ENCODE data around the gene CFAP410. TPM values are rescaled to one million over a fixed set of nuclear protein-coding genes. Genes with fewer than 3 reads are reported as not detected.
A peak's percentile ranks its signal among the peaks of the same experiment; 100 is the strongest.
"Not testable (repeated sequence)": the region's sequence is repeated elsewhere in the genome, so short reads cannot be mapped to it uniquely, and the experiment has no call there.

The CFAP410 gene
- total RNA-seq, 6 donors from 2014 or later, result 34.4 to 85.9 (median 48.4) TPM

- no peaks in the 10 kb centered on the region for H3K36me3 ChIP-seq
- peaks cover 6 to 20% (median 14%) of the 10 kb centered on the region in 4 donors for H3K4me1 ChIP-seq
- no peaks in the 10 kb centered on the region for H3K9me3 ChIP-seq
- TF ChIP-seq POLR2A (IDR thresholded peaks at IDR 0.05) (no peak), POLR2AphosphoS5 (IDR thresholded peaks at IDR 0.05) (no peak), EP300 (IDR thresholded peaks at IDR 0.05) (no peak)
- TF ChIP-seq, protein P1, sequence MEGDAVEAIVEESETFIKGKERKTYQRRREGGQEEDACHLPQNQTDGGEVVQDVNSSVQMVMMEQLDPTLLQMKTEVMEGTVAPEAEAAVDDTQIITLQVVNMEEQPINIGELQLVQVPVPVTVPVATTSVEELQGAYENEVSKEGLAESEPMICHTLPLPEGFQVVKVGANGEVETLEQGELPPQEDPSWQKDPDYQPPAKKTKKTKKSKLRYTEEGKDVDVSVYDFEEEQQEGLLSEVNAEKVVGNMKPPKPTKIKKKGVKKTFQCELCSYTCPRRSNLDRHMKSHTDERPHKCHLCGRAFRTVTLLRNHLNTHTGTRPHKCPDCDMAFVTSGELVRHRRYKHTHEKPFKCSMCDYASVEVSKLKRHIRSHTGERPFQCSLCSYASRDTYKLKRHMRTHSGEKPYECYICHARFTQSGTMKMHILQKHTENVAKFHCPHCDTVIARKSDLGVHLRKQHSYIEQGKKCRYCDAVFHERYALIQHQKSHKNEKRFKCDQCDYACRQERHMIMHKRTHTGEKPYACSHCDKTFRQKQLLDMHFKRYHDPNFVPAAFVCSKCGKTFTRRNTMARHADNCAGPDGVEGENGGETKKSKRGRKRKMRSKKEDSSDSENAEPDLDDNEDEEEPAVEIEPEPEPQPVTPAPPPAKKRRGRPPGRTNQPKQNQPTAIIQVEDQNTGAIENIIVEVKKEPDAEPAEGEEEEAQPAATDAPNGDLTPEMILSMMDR (IDR thresholded peaks at IDR 0.05), result no peak
- H3K27me3 ChIP-seq, result peaks cover 0 to 4% (median 2%) of the 10 kb centered on the region in 4 donors
- no peak for ATAC-seq (ENCODE audit: low FRiP score in 2 of 2)
- H3K4me3 ChIP-seq, result no peak overlapping the region
- WGBS, 2 donors, result 74 to 82% methylated on average over 15 to 17 of the region's 17 CpGs
- peak in 1 of 2 donors; percentile 65 for DNase-seq
- no peak overlapping the region for H3K27ac ChIP-seq
Observed at GRCh38 chr21:44344541-44345183, 5.5 kb upstream of the CFAP410 start.

DNA sequence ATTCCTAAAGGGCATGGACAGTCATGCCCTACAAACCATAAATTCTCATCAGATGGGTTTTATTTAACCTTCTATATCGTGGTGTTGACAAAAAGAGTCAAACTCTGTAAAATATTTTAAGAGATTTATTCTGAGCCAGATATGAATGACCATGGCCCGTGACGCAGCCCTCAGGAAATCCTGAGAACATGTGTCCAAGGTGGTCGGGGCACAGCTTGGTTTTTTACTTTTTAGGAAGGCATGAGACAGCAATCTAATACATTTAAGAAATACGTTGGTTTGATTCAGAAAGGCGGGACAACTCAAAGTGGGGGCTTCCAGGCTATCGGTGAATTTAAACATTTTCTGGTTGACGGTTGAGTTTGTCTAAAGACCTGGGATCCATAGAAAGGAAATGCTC is 3.8 kb upstream of the CFAP410 start:
- DNase-seq; H3K9me3 ChIP-seq; H3K36me3 ChIP-seq; H3K27me3 ChIP-seq; H3K27ac ChIP-seq; H3K4me3 ChIP-seq; ATAC-seq (ENCODE audit: low FRiP score in 2 of 2): not testable (repeated sequence)
- 76 to 77% methylated on average over 8 of the region's 8 CpGs for WGBS, 2 donors
- peaks cover 9 to 21% (median 14%) of the 10 kb centered on the region in 4 donors for H3K4me1 ChIP-seq

DNA sequence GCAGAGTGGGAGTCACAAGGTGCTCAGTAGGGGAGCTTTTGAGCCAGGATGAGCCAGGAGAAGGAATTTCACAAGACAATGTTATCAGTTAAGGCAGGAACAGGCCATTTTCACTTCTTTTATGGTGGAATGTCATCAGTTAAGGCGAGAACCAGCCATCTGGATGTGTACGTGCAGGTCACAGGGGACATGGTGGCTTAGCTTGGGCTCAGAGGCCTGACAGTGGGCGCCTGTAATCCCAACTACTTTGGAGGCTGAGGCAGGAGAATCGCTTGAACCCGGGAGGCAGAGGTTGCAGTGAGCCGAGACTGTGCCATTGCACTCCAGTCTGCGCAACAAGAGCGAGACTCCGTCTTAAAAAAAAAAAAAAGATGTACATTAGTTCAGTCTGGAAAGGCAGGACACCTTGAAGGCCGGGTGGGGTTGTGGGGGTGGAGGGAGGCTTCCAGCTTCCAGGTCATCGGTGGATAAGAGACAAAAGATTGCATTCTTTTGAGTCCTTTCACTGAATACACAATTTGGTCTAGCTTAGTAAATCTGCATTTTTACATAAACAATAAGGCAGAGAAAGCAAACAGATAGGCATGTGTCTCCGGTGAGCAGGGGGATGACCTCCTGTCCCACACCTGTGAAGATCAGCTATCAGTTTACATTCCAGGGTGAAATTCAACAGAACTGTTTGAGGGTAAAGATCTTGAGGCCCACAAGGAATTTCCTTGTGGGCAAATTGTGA is 2.7 kb upstream of the CFAP410 start:
- H3K9me3 ChIP-seq; H3K27ac ChIP-seq; H3K27me3 ChIP-seq; H3K36me3 ChIP-seq; DNase-seq; H3K4me3 ChIP-seq; ATAC-seq (ENCODE audit: low FRiP score in 2 of 2): not testable (repeated sequence)
- H3K4me1 ChIP-seq, result peaks cover 8 to 21% (median 13%) of the 10 kb centered on the region in 4 donors
- WGBS, 2 donors, result 68 to 81% methylated on average over 12 of the region's 12 CpGs

DNA sequence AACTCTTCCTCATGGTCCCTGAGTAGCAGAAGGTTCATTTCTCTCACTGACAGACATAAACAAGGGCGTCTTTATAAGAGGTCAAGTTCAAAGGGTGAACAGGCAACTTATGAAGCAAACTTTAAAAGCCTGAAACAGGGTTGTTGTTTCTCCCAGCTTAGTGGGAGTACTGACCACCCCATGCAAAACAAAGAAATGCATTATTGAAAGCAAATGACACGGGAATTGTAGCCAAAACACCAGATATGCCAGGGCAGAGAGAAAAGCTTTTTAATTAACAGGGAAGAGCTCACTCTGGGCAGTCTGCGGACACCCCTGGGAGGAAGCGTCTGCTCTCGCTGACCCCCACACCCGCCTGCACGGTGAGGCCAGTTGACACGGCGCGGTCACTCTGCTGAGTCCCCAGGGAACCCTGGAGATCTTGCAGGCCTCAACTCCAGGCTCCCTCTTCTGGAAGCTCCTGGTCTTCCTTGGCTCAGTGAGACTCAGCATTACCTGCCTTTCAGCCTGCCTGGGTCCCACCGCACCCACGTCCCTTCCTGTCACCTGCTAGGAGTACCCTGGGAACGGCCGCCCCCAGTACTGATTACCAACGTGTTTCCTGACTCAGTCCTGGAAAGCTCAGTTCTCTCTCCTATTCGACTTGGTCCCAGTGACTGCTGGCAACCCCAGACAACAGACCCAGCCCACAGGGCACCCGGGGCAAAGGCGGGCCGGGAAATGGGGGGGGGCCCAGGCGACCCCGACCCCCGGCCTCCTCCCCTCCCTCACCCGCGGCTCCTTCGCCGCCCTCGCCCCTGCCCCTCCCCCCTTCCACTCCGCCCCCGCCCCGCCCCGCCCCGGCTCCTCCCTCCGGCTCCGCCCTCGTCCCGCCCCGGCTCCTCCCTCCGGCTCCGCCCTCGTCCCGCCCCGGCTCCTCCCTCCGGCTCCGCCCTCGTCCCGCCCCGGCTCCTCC is 972 bp downstream of the CFAP410 start:
- WGBS, 2 donors, result 12 to 46% methylated on average over 6 to 17 of the region's 47 CpGs
- peak overlapping the region; percentile 54 to 98 (median 96) for H3K27ac ChIP-seq
- peak; percentile 45 to 50 for ATAC-seq (ENCODE audit: low FRiP score in 2 of 2)

DNA sequence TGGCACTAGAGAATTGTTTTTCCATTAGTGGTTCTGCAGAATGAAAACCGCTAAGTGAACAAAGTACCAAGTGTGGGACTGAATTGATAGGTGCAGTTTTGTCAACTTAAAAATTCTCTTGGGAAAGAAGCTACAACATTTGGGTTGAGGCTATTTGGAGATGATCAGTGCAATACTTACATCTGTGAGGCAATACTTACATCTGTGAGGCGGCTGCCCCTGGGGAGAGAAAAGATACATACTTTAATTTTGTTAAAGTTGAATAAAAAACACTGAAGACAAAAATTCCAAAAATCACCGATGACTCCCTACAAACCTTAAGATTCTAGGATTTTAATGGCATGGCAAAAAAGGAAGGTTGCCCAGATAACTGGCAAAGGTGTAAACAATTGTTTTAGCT is 1.7 kb downstream of the CFAP410 start:
- no peaks in the 10 kb centered on the region for H3K27me3 ChIP-seq
- ATAC-seq (ENCODE audit: low FRiP score in 2 of 2) (no peak), DNase-seq (no peak)
- TF ChIP-seq, protein P1 (IDR thresholded peaks at IDR 0.05), result no peak
- TF ChIP-seq POLR2AphosphoS5 (IDR thresholded peaks at IDR 0.05), result no peak
- no peak for TF ChIP-seq POLR2A (IDR thresholded peaks at IDR 0.05)
- no peak for TF ChIP-seq EP300 (IDR thresholded peaks at IDR 0.05)
- 86 to 87% methylated on average over 3 of the region's 3 CpGs for WGBS, 2 donors
- H3K9me3 ChIP-seq, result no peaks in the 10 kb centered on the region
- H3K36me3 ChIP-seq, result peaks cover 0 to 22% (median 11%) of the 10 kb centered on the region in 4 donors
- H3K4me3 ChIP-seq, result no peak overlapping the region
- peaks cover 8 to 21% (median 13%) of the 10 kb centered on the region in 4 donors for H3K4me1 ChIP-seq
- H3K27ac ChIP-seq, result peak overlapping the region in 2 of 4 donors; percentile 54 to 95

More for the DNA sequence above, 972 bp downstream of the CFAP410 start:
- Histone ChIP-seq H3K4me1 (peaks cover 8 to 21% (median 13%) of the 10 kb centered on the region in 4 donors), H3K9me3 (no peaks in the 10 kb centered on the region), H3K4me3 (peak overlapping the region; percentile 31 to 87 (median 62)), H3K27me3 (no peaks in the 10 kb centered on the region), H3K36me3 (peaks cover 0 to 19% (median 9%) of the 10 kb centered on the region in 4 donors)
- no peak for TF ChIP-seq POLR2A (IDR thresholded peaks at IDR 0.05)
- peak; percentile 14 to 21 for TF ChIP-seq POLR2AphosphoS5 (IDR thresholded peaks at IDR 0.05)
- TF ChIP-seq, protein P1 (IDR thresholded peaks at IDR 0.05), result peak in 4 of 6 experiments; percentile 16 to 42 (median 32)
- TF ChIP-seq EP300 (IDR thresholded peaks at IDR 0.05), result no peak
- peak; percentile 68 to 89 for DNase-seq

Measured in upper lobe of left lung (tissue), 6 donors.